ENCODE results near the gene CAVIN2.

GRCh38 chr2:191832668-191833067, 14.2 kb downstream of the CAVIN2 start:
- TF ChIP-seq CTCF (IDR thresholded peaks at IDR 0.05) (no peak), POLR2A (IDR thresholded peaks at IDR 0.05) (no peak)
